GM12891 (cell line): ENCODE results near the gene ETV6.

Source experiments
- DNase-seq: peaks from one replicate; pipeline ENCODE4 v3.0.0; 2011; ENCODE audit warnings: low spot score; ENCODE audit not compliant: insufficient read length
- FAIRE-seq: peaks from 2 replicates; lab custom pipeline; 2011; peaks lifted over from hg19 to GRCh38; lab: Jason Lieb, UNC
- PAX5 ChIP-seq: IDR thresholded peaks from 2 replicates; pipeline ENCODE4 v1.6.1; 2011; ENCODE audit warnings: low read length, moderate library complexity, mild to moderate bottlenecking; ENCODE audit not compliant: insufficient read depth, severe bottlenecking
- POLR2A ChIP-seq: IDR thresholded peaks from 2 replicates; pipeline ENCODE4 v1.6.1; 2011; ENCODE audit warnings: low read depth, low read length, control low read depth
- POLR2AphosphoS5 ChIP-seq: IDR thresholded peaks from 2 replicates; pipeline ENCODE4 v1.6.1; 2011; ENCODE audit warnings: low read depth, low read length, control low read depth
- POU2F2 ChIP-seq: IDR thresholded peaks from 2 replicates; pipeline ENCODE4 v1.6.1; 2011; ENCODE audit warnings: low read depth, mild to moderate bottlenecking, control low read depth, low read length, moderate library complexity
- SPI1 ChIP-seq: IDR thresholded peaks from 2 replicates; pipeline ENCODE4 v1.6.1; 2011; ENCODE audit warnings: low read depth, low read length, control low read depth
- TAF1 ChIP-seq: IDR thresholded peaks from 2 replicates; pipeline ENCODE4 v1.6.1; 2011; ENCODE audit warnings: low read depth, low read length, control low read depth

ETV6 gene

DNA sequence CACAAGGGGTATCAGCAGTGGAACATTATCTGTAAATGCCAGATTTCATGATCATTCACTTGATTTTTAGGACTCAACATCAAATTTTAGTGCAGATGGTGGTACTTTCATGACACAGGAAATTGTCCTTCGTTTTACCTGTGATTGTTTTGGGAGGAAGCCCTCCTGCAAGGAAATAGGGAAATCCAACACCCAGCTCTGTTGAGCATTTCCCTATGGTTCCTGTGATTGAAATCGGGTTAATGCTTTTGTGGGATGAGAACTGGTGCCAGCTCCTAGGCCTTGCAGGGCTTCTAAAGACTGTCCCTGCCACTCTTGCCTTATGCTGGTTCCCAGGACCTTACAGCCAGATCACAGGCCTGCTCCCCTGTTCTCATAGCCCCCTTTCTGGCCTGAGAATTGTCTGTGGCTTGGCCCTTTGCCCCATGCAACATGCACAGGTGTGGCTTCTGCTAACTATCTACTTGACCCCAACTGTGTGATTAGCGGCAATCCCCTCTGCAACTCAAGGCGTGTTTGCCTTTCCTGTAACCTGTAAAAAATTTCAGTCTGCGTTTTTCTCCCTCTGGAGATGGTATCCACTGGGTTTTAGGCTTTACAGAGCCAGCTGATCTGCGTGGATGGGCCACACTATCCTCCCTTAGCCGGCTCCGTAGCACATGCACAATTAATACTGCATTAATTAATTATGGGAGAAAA, 112.5 kb downstream of the ETV6 start:
- TF ChIP-seq POU2F2: peak; percentile 72; the same call in 1 of the 2 replicates
- no peak for TF ChIP-seq TAF1
- TF ChIP-seq PAX5: peak; percentile 42
- TF ChIP-seq POLR2AphosphoS5: no peak; the same call in 1 of the 2 replicates
- no peak; the same call in 1 of the 2 replicates for TF ChIP-seq POLR2A
- TF ChIP-seq SPI1: no peak
- DNase-seq (no peak), FAIRE-seq (peak; percentile 87)

DNA sequence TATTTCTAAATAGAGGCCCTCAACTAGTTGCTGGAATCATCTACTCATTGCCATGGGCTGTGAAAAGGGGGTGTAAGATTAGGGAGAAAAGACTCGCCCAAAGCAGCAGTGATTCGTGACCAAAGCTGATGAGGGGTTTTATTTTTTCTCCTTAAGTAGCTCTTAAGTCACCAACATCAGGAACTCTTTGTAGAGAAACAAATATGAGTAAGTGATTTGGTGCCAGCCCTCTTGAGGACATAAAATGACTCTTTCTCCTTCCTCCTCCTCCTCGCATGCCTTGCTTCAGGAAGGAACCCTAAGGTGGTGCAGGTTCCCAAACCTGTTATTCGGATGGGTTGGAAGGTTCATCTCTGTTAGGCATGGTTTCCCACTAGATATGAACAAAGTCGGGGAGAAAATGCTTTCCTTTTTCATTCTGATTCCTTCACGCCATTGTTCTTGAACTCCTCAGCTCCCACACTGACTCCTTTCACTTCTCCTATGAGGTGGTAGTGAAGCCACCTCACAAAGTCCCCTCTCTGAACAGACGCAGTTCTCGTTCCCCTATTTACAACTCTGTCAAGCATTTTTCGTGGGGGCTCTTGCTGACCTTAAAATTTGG, 113.4 kb downstream of the ETV6 start:
- peak; percentile 78 for FAIRE-seq
- DNase-seq: no peak
- TF ChIP-seq POLR2A: peak; percentile 75
- peak; percentile 60; the same call in 1 of the 2 replicates for TF ChIP-seq TAF1
- peak; percentile 57; the same call in 1 of the 2 replicates for TF ChIP-seq POU2F2
- peak; percentile 91 for TF ChIP-seq SPI1
- peak; percentile 79 for TF ChIP-seq POLR2AphosphoS5
- no peak for TF ChIP-seq PAX5

DNA sequence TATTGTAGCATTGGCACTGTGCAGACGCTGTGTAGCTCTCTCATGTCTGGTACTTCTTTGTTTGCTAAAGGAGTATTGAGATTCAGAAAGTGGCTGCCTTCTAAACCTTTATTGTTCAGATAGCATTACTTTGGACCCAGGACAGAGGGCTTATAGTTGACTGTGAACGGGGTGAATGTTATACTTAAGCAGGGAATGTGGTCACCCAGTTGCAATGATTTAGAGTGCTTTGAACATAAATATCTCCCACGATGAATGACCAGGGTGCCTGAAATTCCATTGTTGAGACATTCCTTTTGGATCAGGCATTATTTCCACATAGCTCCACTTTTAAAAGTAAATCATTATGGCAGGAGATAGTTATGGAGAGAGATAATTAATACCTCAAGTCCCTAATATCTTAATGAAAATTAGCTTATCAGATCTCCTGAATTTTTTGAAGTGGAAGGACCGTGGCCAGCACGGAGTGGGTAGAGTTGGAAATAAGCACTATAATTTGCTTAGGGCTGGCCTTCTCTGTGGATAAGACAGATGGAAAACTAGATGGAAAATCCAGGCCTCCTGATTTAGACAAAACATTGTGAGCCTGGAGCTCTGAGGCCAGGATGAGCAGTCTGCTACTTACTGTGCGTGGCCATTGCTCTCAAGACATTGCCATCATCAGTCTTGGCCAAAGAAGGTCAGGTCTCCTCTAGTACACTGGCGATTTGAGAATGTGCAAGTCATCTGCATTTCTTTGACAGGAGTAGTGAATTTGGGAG, 114.5 kb downstream of the ETV6 start:
- DNase-seq (no peak), FAIRE-seq (peak; percentile 5)
- TF ChIP-seq TAF1 (peak; percentile 22; the same call in 1 of the 2 replicates), POLR2A (no peak)

DNA sequence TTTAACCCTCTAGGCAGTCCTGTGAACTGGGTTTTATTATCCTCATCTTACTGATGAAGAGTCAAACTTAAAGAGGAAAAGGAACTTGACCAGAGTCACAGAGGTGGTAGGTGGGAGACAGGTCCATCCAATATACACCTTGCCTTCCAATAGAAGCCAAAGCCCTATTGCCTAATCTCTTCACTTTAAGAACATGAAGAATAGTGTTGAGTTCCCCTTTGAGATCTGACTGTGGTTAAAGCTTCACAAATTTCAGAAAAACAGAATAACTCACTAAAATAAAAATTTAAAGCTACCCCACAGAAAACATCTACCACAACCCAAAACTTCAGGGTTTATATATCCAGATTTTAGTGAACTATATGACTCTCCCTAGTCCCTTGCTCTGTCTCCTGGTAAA, 115.4 kb downstream of the ETV6 start:
- FAIRE-seq (no peak), DNase-seq (no peak)
- TF ChIP-seq SPI1 (peak; percentile 35; the same call in 1 of the 2 replicates), POU2F2 (no peak)

DNA sequence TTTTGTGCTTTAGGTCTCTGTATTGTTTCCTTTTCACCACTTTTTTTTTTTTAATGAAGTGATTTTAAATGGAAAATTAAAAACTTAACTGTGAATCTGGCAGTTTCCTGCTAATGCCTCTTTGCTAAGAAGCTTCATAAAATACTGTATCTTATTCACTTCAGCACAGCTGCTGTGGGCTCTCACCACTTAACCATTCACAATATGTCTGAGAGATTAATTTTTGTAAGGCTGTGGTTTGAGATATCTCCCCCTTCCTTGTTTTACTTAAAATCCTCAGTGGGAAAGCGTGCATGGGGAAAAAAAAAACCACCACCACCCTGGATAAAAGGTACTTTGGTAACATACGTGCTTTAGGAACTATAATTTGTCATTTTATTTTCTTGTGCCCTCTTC, 115.9 kb downstream of the ETV6 start:
- TF ChIP-seq PAX5 (no peak), SPI1 (no peak), POLR2AphosphoS5 (no peak), POLR2A (no peak), POU2F2 (no peak), TAF1 (no peak)
- DNase-seq: no peak
- no peak for FAIRE-seq

DNA sequence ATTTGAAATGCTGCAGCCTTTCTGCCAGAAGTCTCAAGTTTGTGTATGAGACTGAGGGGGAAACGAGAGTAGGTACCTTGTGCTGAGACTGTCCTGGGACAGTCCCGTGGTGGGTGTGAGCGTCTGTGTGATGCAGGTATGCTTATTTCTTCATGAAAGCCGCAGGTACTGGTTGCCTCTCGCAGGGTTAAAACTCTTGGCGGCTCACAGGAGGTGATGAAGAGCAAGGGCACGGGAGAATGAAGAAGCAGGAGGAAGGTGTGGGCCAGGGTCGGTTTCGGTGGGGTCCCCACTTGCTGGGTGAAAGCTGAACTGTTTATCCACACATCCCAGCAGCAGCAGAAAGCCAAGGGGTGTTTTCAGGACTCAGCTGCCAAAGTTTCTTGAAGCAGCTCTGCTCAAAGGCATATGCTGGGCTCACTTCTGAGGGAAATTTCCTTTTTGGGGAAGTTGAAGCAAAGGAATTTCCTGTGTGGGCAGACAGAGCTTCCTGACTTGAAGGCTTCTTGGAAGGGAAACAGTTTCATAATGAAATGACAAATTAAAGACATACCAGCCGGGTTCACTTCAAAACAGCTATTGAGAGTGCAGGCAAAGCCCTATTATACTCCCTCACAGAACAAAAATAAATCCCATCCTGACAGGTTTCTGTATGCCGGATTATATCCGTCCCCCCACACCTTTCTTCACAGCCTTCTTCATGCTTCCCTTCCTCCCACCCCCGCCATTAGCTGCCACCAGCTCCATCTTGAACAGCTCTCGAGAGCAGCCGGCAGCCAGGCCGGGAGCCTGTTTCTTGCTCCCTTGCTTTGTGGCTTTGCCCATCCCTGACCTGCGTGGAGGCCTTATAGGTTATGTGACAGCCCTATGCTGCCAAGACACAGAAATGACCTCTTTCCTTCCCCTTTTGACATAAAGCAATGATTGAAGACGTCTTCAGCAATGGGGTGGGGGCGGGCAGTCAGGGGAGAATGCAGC, 116.6 kb downstream of the ETV6 start:
- DNase-seq (no peak), FAIRE-seq (peak; percentile 99)
- TF ChIP-seq POLR2A (0 out of 2 replicates have a peak, but pooled peaks have one; percentile 52), POLR2AphosphoS5 (peak; percentile 25; the same call in 1 of the 2 replicates), POU2F2 (peak; percentile 81), SPI1 (peak; percentile 55), TAF1 (no peak; the same call in 1 of the 2 replicates), PAX5 (no peak)

DNA sequence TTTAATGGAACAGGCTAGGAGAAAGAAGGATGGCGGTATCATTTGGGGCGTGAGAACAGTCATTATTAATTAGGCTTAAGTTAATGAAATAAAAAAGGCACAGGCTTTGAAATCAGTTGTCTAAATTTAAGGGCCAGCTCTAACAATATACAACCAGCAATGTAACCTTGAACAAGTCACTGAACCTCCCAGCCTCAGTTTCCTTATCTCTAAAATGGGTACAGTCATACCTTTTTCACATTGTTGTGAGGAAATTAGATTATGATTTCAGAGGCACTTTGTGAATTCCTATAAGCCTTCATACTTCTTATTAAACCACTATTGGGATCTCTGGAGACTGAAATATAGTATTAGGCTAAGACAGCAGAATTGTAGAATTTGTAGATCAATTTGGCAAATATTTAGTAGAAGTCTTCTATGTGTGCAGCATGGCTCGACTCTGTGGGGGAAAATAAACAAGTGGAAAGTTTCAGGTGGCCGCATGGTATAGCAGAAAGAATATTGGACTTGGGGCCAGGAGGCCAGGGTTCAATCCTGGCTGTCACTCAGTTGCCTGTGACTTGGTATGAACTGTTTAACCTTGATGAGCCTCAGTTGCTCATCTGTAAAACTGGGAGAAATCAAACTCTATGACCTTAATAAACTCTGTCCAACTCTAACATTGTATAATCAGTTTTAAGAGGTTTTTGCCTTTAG, 117.7 kb downstream of the ETV6 start:
- no peak for DNase-seq
- FAIRE-seq: no peak

DNA sequence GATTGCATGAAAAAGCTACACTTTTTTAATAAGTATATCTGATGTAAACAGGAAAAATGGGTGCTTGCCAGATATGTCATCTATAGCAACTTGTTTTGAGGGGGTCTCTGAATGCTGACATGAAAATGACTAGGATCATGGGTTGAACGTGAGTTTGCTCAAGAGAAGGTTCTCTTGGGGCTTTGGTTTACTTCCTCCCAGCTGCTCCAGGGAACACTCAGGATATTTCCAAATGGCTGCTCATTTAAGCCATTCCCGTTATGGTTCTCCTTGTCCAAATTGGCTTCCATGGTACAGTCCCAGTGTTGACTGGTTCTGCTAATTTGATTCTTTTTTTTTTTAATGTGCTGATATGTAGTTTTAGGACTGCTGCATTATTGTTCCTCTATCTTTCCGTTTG, 118.3 kb downstream of the ETV6 start:
- DNase-seq: no peak
- TF ChIP-seq PAX5: no peak
- TF ChIP-seq POU2F2: no peak
- TF ChIP-seq TAF1: no peak
- no peak for TF ChIP-seq SPI1
- no peak for TF ChIP-seq POLR2A
- no peak for TF ChIP-seq POLR2AphosphoS5
- FAIRE-seq: no peak

More for the DNA sequence above, 117.7 kb downstream of the ETV6 start:
- TF ChIP-seq POU2F2 (no peak), TAF1 (no peak), POLR2A (no peak)
